CD4-positive, alpha-beta memory T cell (primary cell): ENCODE results near the gene IKZF5. TPM values are rescaled to one million over a fixed set of nuclear protein-coding genes. Genes with fewer than 3 reads are reported as not detected.

Experiments
- CTCF ChIA-PET: fragments of 350-600 bp; sonication (Branson Sonifier 250); formaldehyde crosslinking; loops from one replicate; lab custom pipeline; 2021; ENCODE audit warnings: inconsistent platforms; ENCODE audit not compliant: partially characterized antibody; lab: Charles Lee
- POLR2A ChIA-PET: fragments of 350-600 bp; sonication (Branson Sonifier 250); formaldehyde crosslinking; loops from one replicate; lab custom pipeline; 2021; ENCODE audit not compliant: partially characterized antibody; lab: Charles Lee
- DNase-seq, 5 donors: peaks; one replicate each; pipeline versions ENCODE4 v3.0.0 to v3.0.0-alpha.2; 2020 to 2022; ENCODE audit warnings: mixed read lengths in 1 of 5
- H3K27ac ChIP-seq: one replicate; pipeline ENCODE4 v1.7.0; 2013; ENCODE audit warnings: low read depth, low read length
- H3K27me3 ChIP-seq: 2 replicates; pipeline ENCODE4 v1.7.0; 2013; ENCODE audit warnings: mild to moderate bottlenecking, low read length, moderate library complexity; ENCODE audit not compliant: insufficient read depth
- H3K36me3 ChIP-seq: 2 replicates; pipeline ENCODE4 v1.7.0; 2013; ENCODE audit warnings: mild to moderate bottlenecking, low read length, moderate library complexity; ENCODE audit not compliant: insufficient read depth
- H3K4me1 ChIP-seq: 2 replicates; pipeline ENCODE4 v1.7.0; 2013; ENCODE audit warnings: mild to moderate bottlenecking, low read length, moderate library complexity; ENCODE audit not compliant: insufficient read depth
- H3K4me3 ChIP-seq, 2 donors: one replicate each; pipeline ENCODE4 v1.7.0; 2013; ENCODE audit warnings: low read length in 2 of 2, mild to moderate bottlenecking in 1 of 2
- H3K9me3 ChIP-seq, 2 donors: one replicate each; pipeline ENCODE4 v1.7.0; 2013; ENCODE audit warnings: low read length in 2 of 2, control low read depth in 1 of 2; ENCODE audit not compliant: control insufficient read depth in 1 of 2
- H3K27ac Mint-ChIP-seq, 7 donors: one replicate each; pipeline ENCODE4 v1.8.0; 2020 to 2021; ENCODE audit warnings: mixed read lengths in 7 of 7, mild to moderate bottlenecking in 6 of 7, inconsistent platforms in 3 of 7, moderate library complexity in 3 of 7
- H3K27me3 Mint-ChIP-seq, 2 donors: one replicate each; pipeline ENCODE4 v1.8.0; 2020 to 2021; ENCODE audit warnings: mixed read lengths in 2 of 2
- H3K36me3 Mint-ChIP-seq, 2 donors: one replicate each; pipeline ENCODE4 v1.8.0; 2020 to 2021; ENCODE audit warnings: mixed read lengths in 2 of 2, inconsistent platforms in 1 of 2, mild to moderate bottlenecking in 1 of 2
- H3K4me1 Mint-ChIP-seq, 4 donors: one replicate each; pipeline ENCODE4 v1.8.0; 2020 to 2021; ENCODE audit warnings: mixed read lengths in 4 of 4, mild to moderate bottlenecking in 1 of 4
- H3K4me3 Mint-ChIP-seq, 8 donors: one replicate each; pipeline ENCODE4 v1.8.0; 2020 to 2021; ENCODE audit warnings: mixed read lengths in 8 of 8, mild to moderate bottlenecking in 7 of 8, moderate library complexity in 6 of 8, inconsistent platforms in 3 of 8
- H3K9me3 Mint-ChIP-seq, 8 donors: one replicate each; pipeline ENCODE4 v1.8.0; 2020 to 2021; ENCODE audit warnings: mixed read lengths in 8 of 8, mild to moderate bottlenecking in 5 of 8, inconsistent platforms in 3 of 8, moderate library complexity in 1 of 8
- intact Hi-C: fragments of 100-400 bp; cut with micrococcal nuclease; formaldehyde crosslinking; loops from one replicate; pipeline ENCODE4 v1.15.1; 2023
- polyA plus RNA-seq, 2 donors: library from polyadenylated mRNA; unstranded; fragments of 300-500 nt; fragmentation: Illumina TruSeq; gene quantifications; one replicate each; pipeline ENCODE4 v1.2.3, GENCODE V29; 2021
- total RNA-seq, 2 experiments: library from RNA; stranded (reverse); gene quantifications; one replicate each; pipeline ENCODE4 v1.2.3, GENCODE V29; 2021

Gene IKZF5
- total and polyA plus RNA-seq, 4 experiments from 2014 or later = 11.0 to 45.9 (median 26.0) TPM

GRCh38 chr10:123001370-123001769 is 7.2 kb downstream of the IKZF5 start:
- Mint-ChIP-seq H3K9me3 (peaks cover 0 to 5% (median 0%) of the 10 kb centered on the region in 8 donors), H3K27me3 (no peaks in the 10 kb centered on the region), H3K27ac (peak overlapping the region in 1 of 7 donors; percentile 72), H3K4me1 (peaks cover 37 to 67% (median 46%) of the 10 kb centered on the region in 4 donors), H3K36me3 (peaks cover 13 to 37% of the 10 kb centered on the region in 2 donors), H3K4me3 (peak overlapping the region in 1 of 8 donors; percentile 6)
- intact Hi-C loops = no loop called here
- Histone ChIP-seq H3K4me1 (peaks cover 45% of the 10 kb centered on the region), H3K36me3 (peaks cover 8% of the 10 kb centered on the region), H3K27me3 (no peaks in the 10 kb centered on the region), H3K9me3 (no peaks in the 10 kb centered on the region), H3K4me3 (no peak overlapping the region), H3K27ac (no peak overlapping the region)
- no peak for DNase-seq
- CTCF ChIA-PET = no interaction called here
- POLR2A ChIA-PET = no interaction called here

GRCh38 chr10:123000155-123000554 is 8.4 kb downstream of the IKZF5 start:
- Histone ChIP-seq H3K9me3 (no peaks in the 10 kb centered on the region), H3K27ac (no peak overlapping the region), H3K4me1 (peaks cover 33% of the 10 kb centered on the region), H3K27me3 (no peaks in the 10 kb centered on the region), H3K36me3 (peaks cover 16% of the 10 kb centered on the region), H3K4me3 (no peak overlapping the region)
- H3K9me3 Mint-ChIP-seq = peaks cover 0 to 5% (median 0%) of the 10 kb centered on the region in 8 donors
- H3K27ac Mint-ChIP-seq = peak overlapping the region in 4 of 7 donors; percentile 52 to 85 (median 68)
- ChIA-PET POLR2A (interaction anchor here (1.6 to 2.1 kb wide), 2 partner anchors 8 to 20 kb away, joined by 7 to 12 read pairs; partner anchors contain the start of genes ACADSB, IKZF5 and PSTK), CTCF (interaction anchor here (0.7 kb wide), 1 partner anchor 19 kb away, joined by 3 read pairs; no protein-coding TSS in a partner anchor)
- H3K4me3 Mint-ChIP-seq = peak overlapping the region in 2 of 8 donors; percentile 44 to 47
- no peaks in the 10 kb centered on the region for H3K27me3 Mint-ChIP-seq
- DNase-seq = no peak
- H3K36me3 Mint-ChIP-seq = peaks cover 21 to 40% of the 10 kb centered on the region in 2 donors
- H3K4me1 Mint-ChIP-seq = peaks cover 30 to 55% (median 39%) of the 10 kb centered on the region in 4 donors
- intact Hi-C loops = no loop called here

GRCh38 chr10:122999347-122999746 is 9.2 kb downstream of the IKZF5 start:
- Mint-ChIP-seq H3K9me3 (peaks cover 0 to 5% (median 0%) of the 10 kb centered on the region in 8 donors), H3K4me1 (peaks cover 27 to 49% (median 38%) of the 10 kb centered on the region in 4 donors), H3K27ac (peak overlapping the region in 4 of 7 donors; percentile 43 to 49 (median 45)), H3K27me3 (no peaks in the 10 kb centered on the region), H3K4me3 (peak overlapping the region in 1 of 8 donors; percentile 8), H3K36me3 (peaks cover 25 to 47% of the 10 kb centered on the region in 2 donors)
- H3K4me3 ChIP-seq = no peak overlapping the region
- H3K9me3 ChIP-seq = no peaks in the 10 kb centered on the region
- H3K27me3 ChIP-seq = no peaks in the 10 kb centered on the region
- peaks cover 28% of the 10 kb centered on the region for H3K4me1 ChIP-seq
- DNase-seq = no peak
- ChIA-PET POLR2A (interaction anchor here (1.6 to 2.1 kb wide), 2 partner anchors 9 to 19 kb away, joined by 7 to 12 read pairs; partner anchors contain the start of genes ACADSB, IKZF5 and PSTK), CTCF (interaction anchor here (0.7 to 1.0 kb wide), 2 partner anchors 14 to 18 kb away, joined by 3 read pairs; no protein-coding TSS in a partner anchor)
- no peak overlapping the region for H3K27ac ChIP-seq
- intact Hi-C loops = no loop called here
- H3K36me3 ChIP-seq = peaks cover 24% of the 10 kb centered on the region

DNA sequence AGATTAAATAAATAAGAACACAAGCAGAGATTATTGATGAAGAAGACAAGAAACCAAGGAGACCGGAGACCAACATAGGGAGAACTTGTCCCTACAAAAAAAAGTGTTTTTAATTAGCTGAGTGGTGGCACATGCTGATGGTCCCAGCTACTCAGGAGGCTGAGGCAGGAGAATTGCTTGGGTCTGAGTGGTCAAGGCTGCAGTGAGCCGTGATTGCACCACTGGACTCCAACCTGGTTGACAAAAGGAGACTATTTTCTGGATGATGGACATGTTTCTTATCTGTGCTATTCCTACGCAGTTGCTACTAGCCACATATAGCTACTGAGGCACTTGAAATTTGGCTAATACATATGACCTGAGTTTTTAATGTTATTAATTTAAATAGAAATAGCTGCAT is 9.7 kb downstream of the IKZF5 start:
- peak overlapping the region in 1 of 8 donors; percentile 12 for H3K4me3 Mint-ChIP-seq
- H3K27ac Mint-ChIP-seq = peak overlapping the region in 1 of 7 donors; percentile 70
- H3K36me3 Mint-ChIP-seq = peaks cover 29 to 51% of the 10 kb centered on the region in 2 donors
- ChIA-PET POLR2A (interaction anchor here (1.6 to 2.1 kb wide), 2 partner anchors 10 to 18 kb away, joined by 7 to 12 read pairs; partner anchors contain the start of genes ACADSB, IKZF5 and PSTK), CTCF (interaction anchor here (1.0 kb wide), 1 partner anchor 13 kb away, joined by 3 read pairs; no protein-coding TSS in a partner anchor)
- no peaks in the 10 kb centered on the region for H3K9me3 ChIP-seq
- peaks cover 26 to 45% (median 36%) of the 10 kb centered on the region in 4 donors for H3K4me1 Mint-ChIP-seq
- peaks cover 24% of the 10 kb centered on the region for H3K4me1 ChIP-seq
- no peaks in the 10 kb centered on the region for H3K27me3 ChIP-seq
- H3K4me3 ChIP-seq = no peak overlapping the region
- H3K27me3 Mint-ChIP-seq = no peaks in the 10 kb centered on the region
- no peak for DNase-seq
- peaks cover 28% of the 10 kb centered on the region for H3K36me3 ChIP-seq
- intact Hi-C loops = no loop called here
- H3K9me3 Mint-ChIP-seq = peaks cover 0 to 5% (median 0%) of the 10 kb centered on the region in 8 donors
- H3K27ac ChIP-seq = no peak overlapping the region

DNA sequence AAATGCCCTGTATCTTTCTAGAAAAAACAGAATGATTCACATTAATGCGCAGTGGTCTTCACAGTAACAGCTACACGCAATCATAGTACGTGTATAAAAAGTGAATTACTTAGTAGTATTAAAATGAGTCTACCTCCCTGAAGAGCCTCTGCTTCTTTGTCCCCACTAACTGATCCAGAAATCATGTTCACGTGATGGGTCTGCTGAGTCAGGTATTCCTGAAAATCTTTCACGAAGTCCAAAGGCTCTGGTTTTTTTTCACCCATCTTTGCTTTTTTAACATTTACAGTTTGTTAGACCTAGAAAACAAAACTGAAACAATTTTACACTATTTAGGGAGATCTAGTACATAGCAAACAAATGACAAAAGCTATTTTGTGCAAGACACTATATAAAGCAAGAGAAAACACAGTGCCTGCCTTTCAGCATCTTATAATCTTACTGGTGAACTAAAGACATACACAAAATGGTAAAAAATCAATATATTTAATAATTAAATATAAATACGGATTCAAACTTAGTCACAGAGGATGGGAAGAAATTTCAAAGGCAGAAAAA is 10.2 kb downstream of the IKZF5 start:
- H3K27me3 ChIP-seq = no peaks in the 10 kb centered on the region
- H3K4me3 ChIP-seq = no peak overlapping the region
- no peak for DNase-seq
- Mint-ChIP-seq H3K27ac (peak overlapping the region in 2 of 7 donors; percentile 9 to 27), H3K27me3 (no peaks in the 10 kb centered on the region), H3K36me3 (peaks cover 27 to 53% of the 10 kb centered on the region in 2 donors), H3K4me3 (no peak overlapping the region), H3K9me3 (peaks cover 0 to 5% (median 0%) of the 10 kb centered on the region in 8 donors), H3K4me1 (peaks cover 24 to 41% (median 31%) of the 10 kb centered on the region in 4 donors)
- H3K4me1 ChIP-seq = peaks cover 19% of the 10 kb centered on the region
- H3K36me3 ChIP-seq = peaks cover 31% of the 10 kb centered on the region
- CTCF ChIA-PET = interaction anchor here (0.7 to 1.5 kb wide), 3 partner anchors 12 to 19 kb away, joined by 3 read pairs; partner anchors contain the start of gene PSTK
- intact Hi-C loops = no loop called here
- POLR2A ChIA-PET = interaction anchor here (1.6 to 3.9 kb wide), 3 partner anchors 9 to 18 kb away, joined by 7 to 13 read pairs (median 12); partner anchors contain the start of genes ACADSB, IKZF5 and PSTK
- H3K9me3 ChIP-seq = no peaks in the 10 kb centered on the region
- H3K27ac ChIP-seq = no peak overlapping the region

DNA sequence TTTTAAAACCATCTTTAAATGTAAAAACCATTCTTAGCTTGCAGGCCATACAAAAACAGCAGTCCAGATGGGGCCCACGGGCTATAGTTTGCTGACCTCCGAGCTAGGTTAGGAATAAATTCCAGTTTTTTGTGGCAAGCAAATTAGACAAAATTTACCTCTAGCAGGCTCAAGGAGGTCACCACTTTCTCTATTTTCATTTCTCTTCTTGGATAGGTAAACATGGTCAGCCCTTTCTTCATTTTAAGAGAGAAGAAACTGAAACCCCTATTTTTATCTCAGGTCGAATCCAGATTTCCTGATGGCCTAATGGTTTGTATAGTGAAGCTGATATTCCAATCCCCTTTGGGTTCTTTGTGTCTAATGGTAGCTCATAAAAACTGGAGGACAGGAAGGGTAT is 10.7 kb downstream of the IKZF5 start:
- peak overlapping the region in 2 of 7 donors; percentile 9 to 13 for H3K27ac Mint-ChIP-seq
- CTCF ChIA-PET = interaction anchor here (0.7 to 1.5 kb wide), 3 partner anchors 10 to 18 kb away, joined by 3 read pairs; partner anchors contain the start of gene PSTK

GRCh38 chr10:122995936-122996335 is 12.7 kb downstream of the IKZF5 start:
- no peak overlapping the region for H3K4me3 ChIP-seq
- no peak overlapping the region for H3K4me3 Mint-ChIP-seq
- intact Hi-C loops = no loop called here
- POLR2A ChIA-PET = interaction anchor here (3.9 kb wide), 1 partner anchor 12 kb away, joined by 13 read pairs; the partner anchor contains the start of gene IKZF5
- no peaks in the 10 kb centered on the region for H3K9me3 Mint-ChIP-seq
- no peak overlapping the region for H3K27ac ChIP-seq
- H3K27me3 Mint-ChIP-seq = no peaks in the 10 kb centered on the region
- CTCF ChIA-PET = no interaction called here
- H3K36me3 ChIP-seq = peaks cover 31% of the 10 kb centered on the region
- peak overlapping the region in 1 of 7 donors; percentile 69 for H3K27ac Mint-ChIP-seq
- no peaks in the 10 kb centered on the region for H3K27me3 ChIP-seq
- peaks cover 23 to 60% of the 10 kb centered on the region in 2 donors for H3K36me3 Mint-ChIP-seq
- no peaks in the 10 kb centered on the region for H3K9me3 ChIP-seq
- DNase-seq = no peak
- peaks cover 17% of the 10 kb centered on the region for H3K4me1 ChIP-seq
- H3K4me1 Mint-ChIP-seq = peaks cover 16 to 29% (median 23%) of the 10 kb centered on the region in 4 donors

More for the DNA sequence above, 10.7 kb downstream of the IKZF5 start:
- peaks cover 0 to 5% (median 0%) of the 10 kb centered on the region in 8 donors for H3K9me3 Mint-ChIP-seq
- intact Hi-C loops = no loop called here
- POLR2A ChIA-PET = interaction anchor here (3.9 kb wide), 1 partner anchor 10 kb away, joined by 13 read pairs; the partner anchor contains the start of gene IKZF5
- DNase-seq = no peak
- peaks cover 27 to 56% of the 10 kb centered on the region in 2 donors for H3K36me3 Mint-ChIP-seq
- Histone ChIP-seq H3K27me3 (no peaks in the 10 kb centered on the region), H3K4me3 (no peak overlapping the region), H3K27ac (no peak overlapping the region), H3K36me3 (peaks cover 31% of the 10 kb centered on the region), H3K4me1 (peaks cover 17% of the 10 kb centered on the region), H3K9me3 (no peaks in the 10 kb centered on the region)
- no peak overlapping the region for H3K4me3 Mint-ChIP-seq
- H3K27me3 Mint-ChIP-seq = no peaks in the 10 kb centered on the region
- peaks cover 23 to 41% (median 29%) of the 10 kb centered on the region in 4 donors for H3K4me1 Mint-ChIP-seq
